GM19240 (cell line): ENCODE results near the gene ALOXE3.

Source experiments
- DNase-seq: peaks from one replicate; pipeline ENCODE4 v3.0.0; 2011; ENCODE audit warnings: low spot score; ENCODE audit not compliant: insufficient read length

ALOXE3 gene

DNA sequence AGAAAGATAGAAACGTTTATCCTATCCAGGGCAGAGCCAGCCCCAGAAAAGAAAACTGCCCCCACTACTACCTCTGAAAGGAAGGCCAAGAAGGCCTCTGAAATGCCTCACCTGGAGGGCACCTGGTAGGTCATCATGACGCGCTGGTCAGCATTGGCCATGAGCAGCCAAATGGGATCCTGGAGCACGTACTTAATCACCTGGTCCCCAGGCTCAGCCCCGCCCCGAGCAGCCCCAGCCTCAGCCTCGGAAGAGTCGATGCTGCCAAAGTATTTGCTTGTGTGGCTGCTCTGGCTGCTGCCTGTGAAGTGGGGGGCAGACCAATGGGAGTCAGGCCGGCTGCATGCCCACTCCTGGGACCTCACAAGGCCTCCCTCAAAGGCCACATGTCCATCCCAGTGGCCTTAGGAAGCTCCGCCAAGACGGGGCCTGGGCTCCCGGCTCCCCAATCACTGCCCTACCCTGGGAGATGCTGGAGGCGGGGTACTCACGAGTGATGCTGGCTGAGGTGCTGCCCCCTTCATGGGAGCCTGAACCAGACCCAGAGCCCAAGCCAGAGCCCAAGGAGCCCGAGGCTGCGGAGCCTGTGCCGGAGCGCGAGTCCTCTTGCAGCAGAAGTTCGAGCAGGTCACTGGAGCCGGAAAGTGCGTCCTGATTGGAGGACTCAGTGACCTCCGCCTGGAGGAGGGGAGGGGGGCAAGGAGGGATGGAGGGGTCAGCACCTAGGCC lies 24.0 kb upstream of the ALOXE3 start:
- DNase-seq: no peak

- no peak for DNase-seq
Observed at GRCh38 chr17:8141741-8142140, 23.4 kb upstream of the ALOXE3 start.

DNA sequence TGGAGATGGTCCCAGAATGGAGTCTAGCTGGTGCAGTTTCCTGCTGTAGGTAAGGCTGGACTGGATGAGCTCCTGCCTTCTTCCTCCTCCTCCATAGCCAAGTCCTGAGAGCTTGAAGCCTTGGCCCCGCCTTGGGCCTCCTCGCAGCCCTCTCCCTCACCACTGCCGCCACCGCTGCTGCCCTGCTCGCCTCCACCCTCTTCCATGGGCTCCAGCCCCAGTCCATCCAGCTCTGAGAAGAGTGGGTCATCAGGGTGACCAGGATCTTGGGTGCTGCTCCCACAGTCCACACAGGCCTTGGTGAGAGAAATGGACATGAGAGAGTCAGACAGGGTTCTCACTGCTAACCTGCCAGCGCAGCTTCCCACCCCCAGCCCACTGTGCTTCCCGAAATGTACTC lies 22.7 kb upstream of the ALOXE3 start:
- no peak for DNase-seq

- no peak for DNase-seq
Observed at GRCh38 chr17:8140065-8141029, 22.0 kb upstream of the ALOXE3 start.

DNA sequence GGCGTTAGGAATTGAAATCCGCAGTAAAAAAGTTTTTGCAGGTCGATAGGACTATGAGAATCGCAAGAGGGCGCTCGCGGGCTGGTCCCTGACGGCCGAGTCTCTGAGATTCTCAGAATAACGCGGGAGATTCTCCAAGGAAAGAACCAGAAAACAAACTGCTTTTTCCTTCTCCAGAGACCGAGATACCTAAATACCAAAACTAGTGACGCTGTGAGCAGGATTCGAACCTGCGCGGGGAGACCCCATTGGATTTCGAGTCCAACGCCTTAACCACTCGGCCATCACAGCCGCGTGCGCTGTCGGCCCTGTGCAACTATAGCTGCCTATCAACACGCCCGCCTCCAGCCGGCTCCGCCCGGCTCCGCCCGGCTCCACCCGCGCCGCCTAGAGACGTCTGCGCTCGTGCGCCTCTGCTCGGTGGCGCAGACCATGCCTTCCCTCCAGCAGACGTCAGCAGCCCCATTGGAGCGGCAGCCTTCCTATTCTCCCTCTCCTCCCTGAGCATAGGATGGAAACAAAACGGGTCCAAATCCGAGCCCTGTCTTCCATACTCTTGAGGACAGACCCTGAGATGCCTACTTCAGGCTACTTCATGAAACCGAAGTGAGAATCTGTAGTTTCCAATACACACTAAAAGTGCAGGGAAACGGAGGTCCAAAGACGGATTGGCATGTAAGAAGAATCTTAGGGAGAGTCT lies 20.5 kb upstream of the ALOXE3 start:
- DNase-seq: peak; percentile 95

DNA sequence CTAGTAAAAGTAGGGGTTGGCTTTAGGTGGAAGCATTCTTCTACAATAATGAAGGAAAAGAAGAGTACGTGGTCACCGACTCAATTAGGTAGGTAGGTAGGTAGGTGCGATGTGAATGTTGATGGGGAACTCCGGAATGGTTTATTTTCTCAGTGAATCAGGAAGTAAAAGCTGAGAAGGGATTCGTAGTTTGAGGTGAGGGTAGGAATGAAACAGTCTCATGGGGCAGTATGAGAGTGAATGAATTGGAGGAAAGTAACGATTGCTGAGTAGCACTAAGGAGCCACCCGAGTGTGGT lies 20.0 kb upstream of the ALOXE3 start:
- DNase-seq: no peak

DNA sequence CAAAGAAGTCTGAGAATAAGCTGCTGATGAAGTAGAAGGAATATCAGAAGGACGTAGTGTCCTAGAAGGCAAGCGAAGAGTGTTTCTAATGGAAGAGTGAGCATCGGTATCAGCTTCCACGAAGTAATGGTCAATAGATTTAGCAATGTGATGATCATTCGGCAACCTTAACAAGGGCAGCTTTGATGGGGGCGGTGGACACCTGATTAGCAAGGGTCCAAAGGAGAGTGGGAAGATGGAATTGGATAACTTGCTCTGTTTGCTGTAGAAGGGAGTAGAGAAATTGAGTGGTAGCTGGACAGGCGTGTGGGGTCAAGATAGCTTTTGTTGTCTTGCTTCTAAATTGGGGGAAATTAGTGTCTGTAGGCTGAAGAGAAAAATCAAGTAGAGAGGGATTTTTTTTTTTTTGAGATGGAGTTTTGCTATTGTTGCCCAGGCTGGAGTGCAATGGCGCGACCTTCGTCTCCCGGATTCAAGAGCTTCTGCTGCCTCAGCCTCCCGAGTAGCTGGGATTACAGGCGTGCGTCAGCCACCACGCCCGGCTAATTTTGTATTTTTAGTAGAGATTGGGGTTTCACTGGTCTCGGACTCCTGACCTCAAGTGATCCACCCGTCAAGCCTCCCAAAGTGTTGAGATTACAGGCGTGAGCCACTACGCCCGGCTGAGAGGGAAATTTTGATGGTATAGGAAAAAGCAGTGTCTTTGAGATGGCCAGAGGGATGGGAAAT lies 19.5 kb upstream of the ALOXE3 start:
- DNase-seq: no peak

DNA sequence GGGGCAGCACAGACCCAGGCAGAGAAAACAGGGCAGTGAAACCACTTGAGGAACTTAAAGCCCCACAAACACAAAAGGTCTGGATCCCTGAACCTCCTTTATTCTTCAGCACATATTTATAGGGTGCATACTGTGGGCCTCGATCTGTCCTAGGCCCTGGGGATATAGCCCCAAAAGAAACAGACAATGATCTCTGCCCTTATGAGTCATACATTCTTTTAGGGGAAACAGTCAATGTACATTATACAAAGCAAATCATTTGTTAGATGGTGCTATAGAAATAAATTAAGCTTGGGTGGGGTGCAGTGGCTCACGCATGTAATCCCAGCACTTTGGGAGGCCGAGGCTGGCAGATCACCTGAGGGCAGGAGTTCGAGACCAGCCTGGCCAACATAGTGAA lies 15.6 kb upstream of the ALOXE3 start:
- DNase-seq: no peak

- DNase-seq: no peak
Observed at GRCh38 chr17:8133399-8133798, 15.1 kb upstream of the ALOXE3 start.

DNA sequence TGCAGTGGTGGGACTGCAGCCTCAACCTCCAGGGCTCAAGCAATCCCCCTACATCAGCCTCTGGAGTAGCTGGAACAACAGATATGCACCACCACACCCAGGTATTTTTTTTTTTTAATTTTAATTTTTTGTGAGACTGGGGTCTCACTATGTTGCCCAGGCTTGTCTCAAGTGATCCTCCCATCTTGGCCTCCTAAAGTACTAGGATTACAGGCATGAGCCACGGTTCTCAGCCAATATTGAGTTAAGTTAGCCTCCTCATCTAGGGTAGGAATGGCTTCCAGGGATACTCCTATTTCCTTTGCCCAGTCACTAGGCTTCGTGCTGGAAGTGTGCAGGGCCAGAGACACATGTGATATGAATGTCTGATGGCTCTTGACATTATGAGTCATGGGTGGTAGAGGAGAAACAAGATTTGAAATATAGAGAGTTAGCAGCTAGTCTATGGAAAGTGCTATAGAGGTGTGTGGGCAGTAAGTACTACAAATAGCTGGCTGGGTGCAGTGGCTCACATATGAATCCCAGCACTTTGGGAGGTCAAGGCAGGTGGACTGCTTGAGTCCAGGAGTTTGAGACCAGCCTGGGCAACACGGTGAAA lies 13.6 kb upstream of the ALOXE3 start:
- no peak for DNase-seq

- DNase-seq: no peak
Observed at GRCh38 chr17:8128125-8128784, 9.9 kb upstream of the ALOXE3 start.

DNA sequence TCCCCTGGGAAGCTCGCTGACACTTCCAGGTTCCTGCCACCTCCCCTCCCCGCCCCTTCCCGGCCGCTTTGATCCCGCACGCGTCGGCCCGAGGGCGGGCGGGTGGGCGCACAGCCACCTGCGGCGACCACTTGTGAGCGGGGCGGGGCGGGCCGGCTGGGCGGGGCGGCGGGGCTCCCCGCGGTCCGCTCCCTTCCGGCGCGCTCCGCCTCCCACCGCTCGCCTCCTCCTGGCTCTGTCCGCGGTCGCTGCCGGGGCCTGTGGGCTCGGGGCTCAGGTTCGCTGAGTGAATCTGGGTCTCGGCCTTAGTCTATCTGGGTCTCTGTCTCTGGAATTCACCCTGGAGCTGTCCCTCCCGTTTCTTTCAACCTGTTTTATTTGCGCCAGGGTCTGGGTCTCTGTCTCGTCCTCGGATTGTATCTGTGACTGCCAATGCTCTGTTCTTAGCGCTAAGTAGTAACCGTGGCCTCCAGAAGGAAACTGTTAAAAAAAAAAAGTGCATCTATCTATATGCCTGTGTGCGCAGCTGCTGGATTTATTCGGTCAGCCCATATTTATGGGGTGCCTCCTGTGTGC lies 8.3 kb upstream of the ALOXE3 start:
- no peak for DNase-seq

DNA sequence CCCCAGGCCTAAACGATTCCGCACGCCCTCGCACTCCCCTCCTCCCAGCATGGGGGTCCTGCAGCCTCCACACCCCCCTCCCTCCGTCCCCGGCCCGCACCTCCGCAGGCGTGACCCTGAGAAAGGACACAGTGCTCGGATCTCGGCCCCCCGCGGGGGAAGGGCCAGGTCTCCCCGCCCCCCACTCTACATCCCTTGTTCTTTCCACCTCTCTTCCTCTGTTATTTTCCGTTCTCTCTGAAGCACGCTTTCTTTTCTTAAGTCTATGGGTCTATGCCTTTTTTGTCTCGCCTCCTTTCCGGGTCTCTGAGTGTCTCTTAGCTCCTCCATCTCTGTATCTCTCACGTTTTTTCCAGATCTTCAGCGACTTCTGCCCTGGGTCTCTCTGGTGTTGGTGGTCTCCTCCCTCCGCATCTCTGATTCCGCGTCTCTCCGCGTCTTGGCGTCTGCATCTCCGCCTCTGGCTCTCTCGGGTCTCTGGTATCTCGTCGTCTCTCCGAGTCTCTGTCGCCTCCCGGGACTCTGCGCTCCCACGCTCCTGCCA lies 7.7 kb upstream of the ALOXE3 start:
- DNase-seq: no peak

GRCh38 chr17:8125154-8125946 lies 7.0 kb upstream of the ALOXE3 start:
- DNase-seq: no peak

- no peak for DNase-seq
Observed at GRCh38 chr17:8124350-8125153, 6.2 kb upstream of the ALOXE3 start.

- no peak for DNase-seq
Observed at GRCh38 chr17:8123695-8124349, 5.5 kb upstream of the ALOXE3 start, which contains the start of gene HES7. HES7 (minus strand) TSS chr17:8124106; CDS start chr17:8124084, 22 bp downstream.

GRCh38 chr17:8122924-8123694 lies 4.8 kb upstream of the ALOXE3 start:
- no peak for DNase-seq
